GM06990 (cell line): Measurements from ENCODE around the gene FAT1.
"Not testable (repeated sequence)": the region's sequence is repeated elsewhere in the genome, so short reads cannot be mapped to it uniquely, and the experiment has no call there.

ENCODE experiments used
- DNase-seq: peaks from one replicate; pipeline ENCODE4 v3.0.0-alpha.2; 2011; ENCODE audit not compliant: insufficient read length; ENCODE audit errors: extremely low read depth
- H3K27me3 ChIP-seq: replicated peaks from 2 replicates; pipeline ENCODE4 v1.6.0; 2011; ENCODE audit warnings: low read length; ENCODE audit not compliant: control insufficient read depth, insufficient read depth
- H3K36me3 ChIP-seq: 2 replicates; pipeline ENCODE4 v1.5.1; 2011; ENCODE audit warnings: low read length; ENCODE audit not compliant: control insufficient read depth, insufficient read depth
- H3K4me3 ChIP-seq: replicated peaks from 2 replicates; pipeline ENCODE4 v1.5.1; 2011; ENCODE audit warnings: low read depth, mild to moderate bottlenecking, control low read depth, low read length
- TF ChIP-seq, protein P1 (sequence below): IDR thresholded peaks from 2 replicates; pipeline ENCODE4 v1.5.1; 2011; ENCODE audit warnings: low read length, control low read depth, mild to moderate bottlenecking, inconsistent platforms; ENCODE audit not compliant: insufficient read depth, poor library complexity, severe bottlenecking

The FAT1 gene

DNA sequence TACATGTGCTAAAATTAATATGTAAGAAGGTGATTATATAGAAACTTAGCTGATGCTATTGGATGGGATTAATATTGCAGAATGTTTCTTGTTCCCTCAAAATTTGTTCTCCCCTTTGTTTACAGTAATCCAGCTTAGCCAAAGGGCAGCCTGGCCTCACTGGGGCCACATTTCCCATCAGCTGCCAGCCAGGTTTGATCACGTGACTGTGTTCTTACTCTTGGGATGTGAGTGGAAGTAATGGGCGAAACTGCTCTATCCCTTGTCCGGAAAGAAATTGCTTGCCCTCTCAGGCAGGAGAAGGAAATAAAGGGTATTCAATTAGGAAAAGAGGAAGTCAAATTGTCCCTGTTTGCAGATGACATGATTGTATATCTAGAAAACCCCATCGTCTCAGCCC, 44.1 kb upstream of the FAT1 start:
- DNase-seq = no peak
- Histone ChIP-seq H3K36me3 (no peaks in the 10 kb centered on the region), H3K4me3 (no peak overlapping the region), H3K27me3 (no peaks in the 10 kb centered on the region)
- TF ChIP-seq, protein P1, sequence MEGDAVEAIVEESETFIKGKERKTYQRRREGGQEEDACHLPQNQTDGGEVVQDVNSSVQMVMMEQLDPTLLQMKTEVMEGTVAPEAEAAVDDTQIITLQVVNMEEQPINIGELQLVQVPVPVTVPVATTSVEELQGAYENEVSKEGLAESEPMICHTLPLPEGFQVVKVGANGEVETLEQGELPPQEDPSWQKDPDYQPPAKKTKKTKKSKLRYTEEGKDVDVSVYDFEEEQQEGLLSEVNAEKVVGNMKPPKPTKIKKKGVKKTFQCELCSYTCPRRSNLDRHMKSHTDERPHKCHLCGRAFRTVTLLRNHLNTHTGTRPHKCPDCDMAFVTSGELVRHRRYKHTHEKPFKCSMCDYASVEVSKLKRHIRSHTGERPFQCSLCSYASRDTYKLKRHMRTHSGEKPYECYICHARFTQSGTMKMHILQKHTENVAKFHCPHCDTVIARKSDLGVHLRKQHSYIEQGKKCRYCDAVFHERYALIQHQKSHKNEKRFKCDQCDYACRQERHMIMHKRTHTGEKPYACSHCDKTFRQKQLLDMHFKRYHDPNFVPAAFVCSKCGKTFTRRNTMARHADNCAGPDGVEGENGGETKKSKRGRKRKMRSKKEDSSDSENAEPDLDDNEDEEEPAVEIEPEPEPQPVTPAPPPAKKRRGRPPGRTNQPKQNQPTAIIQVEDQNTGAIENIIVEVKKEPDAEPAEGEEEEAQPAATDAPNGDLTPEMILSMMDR = no peak

DNA sequence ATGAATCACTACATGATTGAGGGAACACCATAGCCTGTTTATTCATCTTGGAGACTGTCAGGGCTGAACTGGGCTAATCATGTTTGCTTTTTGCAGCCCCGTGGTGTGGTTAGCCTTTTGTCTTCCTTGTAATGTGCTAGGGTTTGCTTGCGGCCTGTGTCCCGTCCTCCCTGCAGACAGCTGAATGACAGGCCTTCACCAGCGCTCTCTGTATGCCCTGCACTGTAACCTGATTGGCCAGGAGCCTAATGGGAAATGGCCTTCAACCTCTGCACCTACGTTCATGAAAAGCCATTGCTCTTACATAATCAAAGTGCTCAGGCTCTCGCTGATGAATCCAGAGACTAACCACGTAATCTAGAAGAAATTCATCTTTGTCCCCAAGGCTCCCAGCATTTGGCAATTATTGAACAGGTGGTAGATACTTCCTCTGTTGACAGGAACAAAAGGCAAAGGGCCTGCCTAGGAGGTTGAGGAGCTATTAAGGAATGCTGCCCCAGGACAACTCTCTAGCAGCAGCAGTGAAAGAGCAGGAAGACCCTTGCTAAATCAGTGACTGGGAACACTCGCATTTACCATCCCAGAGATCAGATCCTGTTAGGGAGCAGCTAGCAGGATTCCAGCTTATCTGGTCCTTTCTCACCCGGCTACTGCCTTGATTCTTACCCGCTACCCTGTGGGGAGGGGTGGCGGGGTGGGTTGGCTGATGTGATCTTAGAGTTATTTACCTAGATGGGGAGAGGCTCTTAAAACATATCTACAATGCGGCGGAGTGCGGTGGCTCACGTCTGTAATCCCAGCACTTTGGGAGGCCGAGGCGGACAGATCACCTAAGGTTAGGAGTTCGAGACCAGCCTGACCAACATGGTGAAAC, 42.3 kb upstream of the FAT1 start:
- H3K27me3 ChIP-seq = no peaks in the 10 kb centered on the region
- no peak overlapping the region for H3K4me3 ChIP-seq
- DNase-seq = no peak
- no peaks in the 10 kb centered on the region for H3K36me3 ChIP-seq
- TF ChIP-seq, protein P1 = no peak

DNA sequence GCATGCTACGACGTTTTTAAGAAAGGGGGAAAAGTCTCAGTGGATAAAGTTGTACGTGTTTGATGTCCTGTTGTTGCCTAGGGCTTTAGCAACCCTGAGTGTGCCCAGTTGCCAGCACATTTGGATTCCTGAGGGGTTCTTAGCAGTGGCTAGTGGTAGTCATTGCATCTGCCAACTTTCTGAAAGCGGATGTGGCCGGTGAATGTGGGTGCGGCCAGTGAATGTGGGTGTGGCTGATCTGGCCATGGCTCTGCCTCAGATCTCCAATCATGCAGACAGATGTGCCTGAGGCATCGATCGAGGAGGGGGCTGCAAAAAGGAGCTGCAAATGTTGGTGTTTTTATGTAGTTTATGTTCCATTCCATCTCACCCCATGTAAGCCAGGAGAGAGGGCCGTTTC, 41.5 kb upstream of the FAT1 start:
- Histone ChIP-seq H3K4me3 (no peak overlapping the region), H3K27me3 (no peaks in the 10 kb centered on the region), H3K36me3 (no peaks in the 10 kb centered on the region)
- no peak for DNase-seq
- TF ChIP-seq, protein P1 = no peak

DNA sequence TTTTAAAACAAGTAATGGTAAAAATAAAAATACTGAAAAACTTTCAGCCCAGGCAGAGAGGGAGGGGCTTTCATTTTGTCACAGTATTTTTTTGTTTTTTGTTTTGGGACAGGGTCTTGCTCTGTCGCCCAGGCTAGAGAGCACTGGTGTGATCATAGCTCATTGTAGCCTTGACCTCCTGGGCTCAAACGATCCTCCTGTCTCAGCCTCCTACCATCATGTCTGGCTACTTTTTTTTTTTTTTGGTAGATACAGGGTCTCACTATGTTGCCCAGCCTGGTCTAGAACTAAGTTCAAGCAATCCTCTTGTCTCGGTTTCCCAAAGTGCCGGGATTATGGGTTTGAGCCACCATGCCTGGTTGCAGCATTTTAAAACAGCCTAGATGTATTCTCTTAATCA, 40.8 kb upstream of the FAT1 start:
- Histone ChIP-seq H3K4me3 (no peak overlapping the region), H3K36me3 (no peaks in the 10 kb centered on the region), H3K27me3 (no peaks in the 10 kb centered on the region)
- DNase-seq = no peak
- TF ChIP-seq, protein P1 = no peak

GRCh38 chr4:186762865-186763264, 39.2 kb upstream of the FAT1 start:
- no peak for DNase-seq
- TF ChIP-seq, protein P1 = no peak

GRCh38 chr4:186762361-186762760, 38.7 kb upstream of the FAT1 start:
- DNase-seq = no peak
- TF ChIP-seq, protein P1 = no peak
- Histone ChIP-seq H3K36me3 (no peaks in the 10 kb centered on the region), H3K4me3 (no peak overlapping the region), H3K27me3 (no peaks in the 10 kb centered on the region)

More at GRCh38 chr4:186762865-186763264, 39.2 kb upstream of the FAT1 start:
- no peaks in the 10 kb centered on the region for H3K27me3 ChIP-seq
- no peak overlapping the region for H3K4me3 ChIP-seq
- no peaks in the 10 kb centered on the region for H3K36me3 ChIP-seq

GRCh38 chr4:186761956-186762355, 38.3 kb upstream of the FAT1 start:
- DNase-seq, H3K27me3 ChIP-seq, H3K36me3 ChIP-seq: not testable (repeated sequence)

More at GRCh38 chr4:186761956-186762355, 38.3 kb upstream of the FAT1 start:
- H3K4me3 ChIP-seq = not testable (repeated sequence)
